22Rv1 (cell line): ENCODE measurements around the gene OPALIN.

Experiments used
- CTCF ChIP-seq: fragments of 450-650 bp; IDR thresholded peaks from 2 replicates; pipeline ENCODE4 v1.5.1; 2017; ENCODE audit warnings: mild to moderate bottlenecking
- ZFX ChIP-seq: fragments of 450-650 bp; IDR thresholded peaks from 2 replicates; pipeline ENCODE4 v1.6.1; 2017; ENCODE audit warnings: antibody characterized with exemption, borderline replicate concordance

GRCh38 chr10:96304230-96304629, 54.6 kb downstream of the OPALIN start, which contains the start of gene DNTT:
- TF ChIP-seq CTCF (no peak), ZFX (no peak)
